Measurements from ENCODE around the gene KLK3.
A peak's percentile ranks its signal among the peaks of the same experiment; 100 is the strongest.

KLK3 gene

GRCh38 chr19:50835785-50836542 is 18.8 kb upstream of the KLK3 start:
- WGBS = 5% methylated on average over 67 of the region's 67 CpGs
- Histone ChIP-seq H4K8ac (ENCODE audit: low read length) (peak overlapping the region; percentile 80), H2BK15ac (ENCODE audit: low read depth, poor library complexity, severe bottlenecking) (peak overlapping the region; percentile 48), H3K14ac (ENCODE audit: low read length in 2 of 2) (peak overlapping the region in 1 of 2 experiments; percentile 73), H3K4me3 (ENCODE audit: insufficient read depth in 1 of 2, low read depth in 1 of 2, low read length in 2 of 2) (peak overlapping the region; percentile 34 to 78), H4K91ac (ENCODE audit: low read length) (peak overlapping the region; percentile 70), H3K4me2 (ENCODE audit: low read length, poor library complexity, severe bottlenecking) (peak overlapping the region; percentile 1), H3K9me3 (ENCODE audit: control insufficient read depth, low read length) (no peaks in the 10 kb centered on the region), H3K4ac (ENCODE audit: low read depth in 1 of 2, low read length in 2 of 2) (no peak overlapping the region), H3K18ac (ENCODE audit: low read depth in 1 of 2, low read length in 2 of 2) (peak overlapping the region; percentile 52 to 81), H3K4me1 (ENCODE audit: control insufficient read depth, insufficient read depth, low read depth, low read length) (no peaks in the 10 kb centered on the region), H3K79me1 (replicated peaks; ENCODE audit: low read length, poor library complexity, severe bottlenecking) (no peaks in the 10 kb centered on the region), H2AK5ac (ENCODE audit: low read length, severe bottlenecking) (no peak overlapping the region), H3K27me3 (ENCODE audit: control insufficient read depth in 1 of 2, insufficient read depth in 1 of 2, low read length in 2 of 2) (peaks cover 0 to 58% of the 10 kb centered on the region in 2 experiments), H3K27ac (ENCODE audit: low read length, poor library complexity, severe bottlenecking) (no peak overlapping the region), H2BK120ac (ENCODE audit: low read depth, low read length) (no peak overlapping the region), H2AFZ (ENCODE audit: low read depth, low read length) (peak overlapping the region; percentile 83), H3K36me3 (ENCODE audit: control insufficient read depth in 1 of 2, insufficient read depth in 2 of 2, low read depth in 1 of 2, low read length in 2 of 2) (no peaks in the 10 kb centered on the region), H3K9ac (ENCODE audit: low read length) (peak overlapping the region; percentile 69), H3K23ac (ENCODE audit: low read length in 2 of 2) (no peak overlapping the region), H2BK12ac (ENCODE audit: low read length in 2 of 2) (no peak overlapping the region), H2BK5ac (ENCODE audit: low read depth, low read length, poor library complexity, severe bottlenecking) (no peak overlapping the region)
- DNase-seq = peak; percentile 67

- no peak for DNase-seq
- Histone ChIP-seq H3K27me3 (ENCODE audit: control insufficient read depth in 1 of 2, insufficient read depth in 1 of 2, low read length in 2 of 2) (peaks cover 0 to 51% of the 10 kb centered on the region in 2 experiments), H3K9ac (ENCODE audit: low read length) (no peak overlapping the region), H2AFZ (ENCODE audit: low read depth, low read length) (no peak overlapping the region), H3K36me3 (ENCODE audit: control insufficient read depth in 1 of 2, insufficient read depth in 2 of 2, low read depth in 1 of 2, low read length in 2 of 2) (no peaks in the 10 kb centered on the region), H3K4me1 (ENCODE audit: control insufficient read depth, insufficient read depth, low read depth, low read length) (no peaks in the 10 kb centered on the region), H3K4ac (ENCODE audit: low read depth in 1 of 2, low read length in 2 of 2) (no peak overlapping the region), H4K91ac (ENCODE audit: low read length) (peak overlapping the region; percentile 39), H3K4me3 (ENCODE audit: insufficient read depth in 1 of 2, low read depth in 1 of 2, low read length in 2 of 2) (no peak overlapping the region), H3K14ac (ENCODE audit: low read length in 2 of 2) (no peak overlapping the region), H3K23ac (ENCODE audit: low read length in 2 of 2) (no peak overlapping the region), H3K18ac (ENCODE audit: low read depth in 1 of 2, low read length in 2 of 2) (no peak overlapping the region), H3K27ac (ENCODE audit: low read length, poor library complexity, severe bottlenecking) (no peak overlapping the region), H2BK5ac (ENCODE audit: low read depth, low read length, poor library complexity, severe bottlenecking) (no peak overlapping the region), H2AK5ac (ENCODE audit: low read length, severe bottlenecking) (no peak overlapping the region), H3K79me1 (replicated peaks; ENCODE audit: low read length, poor library complexity, severe bottlenecking) (no peaks in the 10 kb centered on the region), H3K4me2 (ENCODE audit: low read length, poor library complexity, severe bottlenecking) (no peak overlapping the region), H2BK120ac (ENCODE audit: low read depth, low read length) (no peak overlapping the region), H2BK15ac (ENCODE audit: low read depth, poor library complexity, severe bottlenecking) (peak overlapping the region; percentile 48), H2BK12ac (ENCODE audit: low read length in 2 of 2) (no peak overlapping the region), H4K8ac (ENCODE audit: low read length) (no peak overlapping the region), H3K9me3 (ENCODE audit: control insufficient read depth, low read length) (no peaks in the 10 kb centered on the region)
- 71% methylated on average over 19 of the region's 19 CpGs for WGBS
Observed at GRCh38 chr19:50836543-50837195, 18.0 kb upstream of the KLK3 start.

DNA sequence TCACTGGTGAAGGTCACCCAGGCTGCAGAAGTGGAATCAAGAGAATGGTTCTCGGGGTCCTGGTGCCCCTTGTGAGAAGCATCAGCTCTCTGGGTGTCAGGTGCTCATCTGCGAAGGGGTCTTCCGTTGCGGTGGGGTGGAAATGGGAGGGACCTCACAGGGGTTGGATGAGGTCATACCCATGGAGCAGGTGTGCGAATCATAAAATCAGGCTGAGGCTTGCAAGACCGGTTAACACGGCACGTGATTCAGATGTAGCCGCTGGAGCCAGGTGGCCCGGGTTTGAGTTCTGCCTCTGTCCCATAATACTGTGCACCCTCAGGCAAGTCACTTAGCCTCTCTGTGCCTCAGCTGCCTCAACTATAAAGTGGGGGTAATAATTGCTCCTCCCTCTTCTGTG is 17.4 kb upstream of the KLK3 start:
- Histone ChIP-seq H3K79me1 (replicated peaks; ENCODE audit: low read length, poor library complexity, severe bottlenecking) (no peaks in the 10 kb centered on the region), H3K27me3 (ENCODE audit: control insufficient read depth in 1 of 2, insufficient read depth in 1 of 2, low read length in 2 of 2) (peaks cover 0 to 51% of the 10 kb centered on the region in 2 experiments), H2BK12ac (ENCODE audit: low read length in 2 of 2) (no peak overlapping the region), H3K9me3 (ENCODE audit: control insufficient read depth, low read length) (no peaks in the 10 kb centered on the region), H3K27ac (ENCODE audit: low read length, poor library complexity, severe bottlenecking) (no peak overlapping the region), H4K91ac (ENCODE audit: low read length) (no peak overlapping the region), H3K4ac (ENCODE audit: low read depth in 1 of 2, low read length in 2 of 2) (no peak overlapping the region), H3K9ac (ENCODE audit: low read length) (no peak overlapping the region), H2BK15ac (ENCODE audit: low read depth, poor library complexity, severe bottlenecking) (no peak overlapping the region), H2BK5ac (ENCODE audit: low read depth, low read length, poor library complexity, severe bottlenecking) (no peak overlapping the region), H2AK5ac (ENCODE audit: low read length, severe bottlenecking) (no peak overlapping the region), H3K14ac (ENCODE audit: low read length in 2 of 2) (no peak overlapping the region), H4K8ac (ENCODE audit: low read length) (no peak overlapping the region), H3K4me1 (ENCODE audit: control insufficient read depth, insufficient read depth, low read depth, low read length) (no peaks in the 10 kb centered on the region), H2AFZ (ENCODE audit: low read depth, low read length) (no peak overlapping the region), H3K4me3 (ENCODE audit: insufficient read depth in 1 of 2, low read depth in 1 of 2, low read length in 2 of 2) (no peak overlapping the region), H3K4me2 (ENCODE audit: low read length, poor library complexity, severe bottlenecking) (no peak overlapping the region), H3K23ac (ENCODE audit: low read length in 2 of 2) (no peak overlapping the region), H3K18ac (ENCODE audit: low read depth in 1 of 2, low read length in 2 of 2) (no peak overlapping the region), H3K36me3 (ENCODE audit: control insufficient read depth in 1 of 2, insufficient read depth in 2 of 2, low read depth in 1 of 2, low read length in 2 of 2) (no peaks in the 10 kb centered on the region), H2BK120ac (ENCODE audit: low read depth, low read length) (no peak overlapping the region)
- WGBS = 89% methylated on average over 9 of the region's 10 CpGs
- DNase-seq = no peak

DNA sequence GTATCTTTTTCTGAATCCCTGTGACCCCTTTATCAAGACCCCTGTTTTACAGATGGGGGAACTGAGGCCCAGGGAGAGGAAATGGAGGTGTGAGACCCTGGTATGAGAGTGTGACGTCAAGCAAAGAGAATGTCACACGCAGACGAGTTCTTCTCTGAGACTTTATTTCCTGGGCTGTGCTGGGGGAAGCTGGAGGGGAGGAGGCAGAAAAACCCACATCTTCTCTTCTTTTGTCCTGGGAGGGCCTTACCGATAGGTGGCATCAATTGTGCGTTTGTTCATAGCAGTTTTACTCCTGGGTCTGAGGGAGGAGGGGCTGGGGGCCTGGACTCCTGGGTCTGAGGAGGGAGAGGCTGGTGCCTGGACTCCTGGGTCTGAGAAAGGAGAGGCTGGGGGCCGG is 16.5 kb upstream of the KLK3 start:
- no peak overlapping the region for H2BK12ac ChIP-seq (ENCODE audit: low read length in 2 of 2)
- DNase-seq = peak; percentile 2

More for the DNA sequence above, 16.5 kb upstream of the KLK3 start:
- no peak overlapping the region for H4K8ac ChIP-seq (ENCODE audit: low read length)
- H3K9ac ChIP-seq (ENCODE audit: low read length) = no peak overlapping the region
- H3K9me3 ChIP-seq (ENCODE audit: control insufficient read depth, low read length) = no peaks in the 10 kb centered on the region
- H3K36me3 ChIP-seq (ENCODE audit: control insufficient read depth in 1 of 2, insufficient read depth in 2 of 2, low read depth in 1 of 2, low read length in 2 of 2) = no peaks in the 10 kb centered on the region
- H3K4me3 ChIP-seq (ENCODE audit: insufficient read depth in 1 of 2, low read depth in 1 of 2, low read length in 2 of 2) = no peak overlapping the region
- H2BK5ac ChIP-seq (ENCODE audit: low read depth, low read length, poor library complexity, severe bottlenecking) = no peak overlapping the region
- no peak overlapping the region for H2AFZ ChIP-seq (ENCODE audit: low read depth, low read length)
- no peak overlapping the region for H3K23ac ChIP-seq (ENCODE audit: low read length in 2 of 2)
- no peak overlapping the region for H2BK15ac ChIP-seq (ENCODE audit: low read depth, poor library complexity, severe bottlenecking)
- no peak overlapping the region for H3K4ac ChIP-seq (ENCODE audit: low read depth in 1 of 2, low read length in 2 of 2)
- no peak overlapping the region for H3K4me2 ChIP-seq (ENCODE audit: low read length, poor library complexity, severe bottlenecking)
- no peaks in the 10 kb centered on the region for H3K4me1 ChIP-seq (ENCODE audit: control insufficient read depth, insufficient read depth, low read depth, low read length)
- WGBS = 40% methylated on average over 6 of the region's 6 CpGs
- H3K14ac ChIP-seq (ENCODE audit: low read length in 2 of 2) = no peak overlapping the region
- no peak overlapping the region for H4K91ac ChIP-seq (ENCODE audit: low read length)
- no peak overlapping the region for H2AK5ac ChIP-seq (ENCODE audit: low read length, severe bottlenecking)
- peaks cover 0 to 49% of the 10 kb centered on the region in 2 experiments for H3K27me3 ChIP-seq (ENCODE audit: control insufficient read depth in 1 of 2, insufficient read depth in 1 of 2, low read length in 2 of 2)
- H3K18ac ChIP-seq (ENCODE audit: low read depth in 1 of 2, low read length in 2 of 2) = no peak overlapping the region
- H2BK120ac ChIP-seq (ENCODE audit: low read depth, low read length) = no peak overlapping the region
- no peaks in the 10 kb centered on the region for H3K79me1 ChIP-seq (replicated peaks; ENCODE audit: low read length, poor library complexity, severe bottlenecking)
- no peak overlapping the region for H3K27ac ChIP-seq (ENCODE audit: low read length, poor library complexity, severe bottlenecking)
